NCI-H1930 (cell line): ENCODE results near the gene CYRIA.
A peak's percentile ranks its signal among the peaks of the same experiment; 100 is the strongest.

Experiments used
- DNase-seq, 2 experiments: peaks; one replicate each; lab custom pipeline; 2025; lab: John Stamatoyannopoulos, UW

CYRIA gene

GRCh38 chr2:16665748-16666448, at the start of gene CYRIA:
TSS of gene CYRIA (minus strand) at chr2:16665834. CDS start at chr2:16588119, 77,715 bp downstream.
- peak; percentile 4 to 36 for DNase-seq

- no peak for DNase-seq
These were observed 47.4 kb upstream of the CYRIA start for GRCh38 chr2:16713011-16713423.

GRCh38 chr2:16709769-16710168, 44.1 kb upstream of the CYRIA start:
- no peak for DNase-seq

GRCh38 chr2:16708173-16708572, 42.5 kb upstream of the CYRIA start:
- no peak for DNase-seq

- DNase-seq = no peak
These were observed 41.5 kb upstream of the CYRIA start for GRCh38 chr2:16707014-16707623.

GRCh38 chr2:16700551-16701259, 35.1 kb upstream of the CYRIA start:
- DNase-seq = no peak

GRCh38 chr2:16693854-16694253, 28.2 kb upstream of the CYRIA start:
- no peak for DNase-seq

GRCh38 chr2:16691261-16691660, 25.6 kb upstream of the CYRIA start:
- peak in 1 of 2 experiments; percentile 32 for DNase-seq

DNA sequence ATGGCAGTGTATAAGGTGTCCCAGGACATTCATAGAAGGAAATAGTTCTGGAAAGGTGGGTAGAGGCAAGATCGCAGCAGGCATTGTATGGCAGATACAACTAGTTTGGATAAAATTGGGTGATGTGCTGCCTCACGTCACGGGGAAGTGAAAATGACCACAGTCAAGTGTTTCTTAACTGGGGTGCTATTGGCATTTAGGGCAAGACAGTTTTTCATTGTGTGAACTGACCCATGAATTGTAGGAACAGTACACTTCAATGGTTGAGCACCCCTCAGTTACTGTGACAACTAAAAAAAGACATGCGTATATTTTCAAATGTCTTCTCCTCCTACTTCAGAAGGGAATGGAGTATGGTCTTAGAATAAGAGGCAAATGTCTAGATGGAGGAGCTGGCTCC, 22.3 kb upstream of the CYRIA start:
- DNase-seq = no peak

- DNase-seq = no peak
These were observed 21.6 kb upstream of the CYRIA start for GRCh38 chr2:16687222-16687621.

DNA sequence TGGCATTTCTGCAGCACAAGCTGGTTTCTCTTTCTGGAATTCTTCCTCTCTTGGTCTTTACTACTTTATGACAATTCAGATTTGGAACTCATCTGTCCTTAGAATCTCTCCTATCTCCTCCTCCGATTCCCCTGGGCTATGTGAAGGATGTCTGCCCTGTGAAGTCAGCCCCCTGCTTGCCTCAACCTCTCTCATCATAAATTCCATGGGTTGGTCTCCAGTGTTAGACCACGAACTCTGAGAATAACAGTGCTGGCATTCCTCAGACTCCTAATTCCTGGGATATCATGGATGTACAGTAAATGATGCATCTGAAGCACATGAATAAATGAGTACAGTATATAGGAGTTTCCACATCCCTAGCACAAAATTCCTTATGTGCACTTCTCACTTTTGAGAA, 21.0 kb upstream of the CYRIA start:
- DNase-seq = no peak

GRCh38 chr2:16685340-16685715, 19.7 kb upstream of the CYRIA start:
- no peak for DNase-seq

GRCh38 chr2:16684676-16685339, 19.2 kb upstream of the CYRIA start:
- no peak for DNase-seq

DNA sequence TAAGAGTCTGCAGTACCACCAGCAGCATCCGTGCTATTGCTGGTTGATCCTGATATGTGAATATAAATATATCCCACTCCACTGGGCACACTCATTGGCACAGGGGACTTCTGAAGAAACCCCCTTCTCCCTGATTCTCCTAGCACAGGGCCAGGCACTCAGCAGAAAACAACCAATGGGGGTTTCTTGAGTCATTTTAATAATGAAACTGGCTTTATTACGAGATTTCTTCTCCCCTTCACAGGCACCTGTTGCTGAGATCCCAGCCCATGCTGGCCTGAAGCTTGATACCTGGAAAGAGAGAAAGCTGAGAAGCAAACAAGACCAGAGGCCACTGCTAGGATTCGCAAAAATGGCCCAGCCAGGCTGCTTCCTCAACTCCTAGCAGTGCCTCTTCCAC, 17.9 kb upstream of the CYRIA start:
- DNase-seq = no peak

DNA sequence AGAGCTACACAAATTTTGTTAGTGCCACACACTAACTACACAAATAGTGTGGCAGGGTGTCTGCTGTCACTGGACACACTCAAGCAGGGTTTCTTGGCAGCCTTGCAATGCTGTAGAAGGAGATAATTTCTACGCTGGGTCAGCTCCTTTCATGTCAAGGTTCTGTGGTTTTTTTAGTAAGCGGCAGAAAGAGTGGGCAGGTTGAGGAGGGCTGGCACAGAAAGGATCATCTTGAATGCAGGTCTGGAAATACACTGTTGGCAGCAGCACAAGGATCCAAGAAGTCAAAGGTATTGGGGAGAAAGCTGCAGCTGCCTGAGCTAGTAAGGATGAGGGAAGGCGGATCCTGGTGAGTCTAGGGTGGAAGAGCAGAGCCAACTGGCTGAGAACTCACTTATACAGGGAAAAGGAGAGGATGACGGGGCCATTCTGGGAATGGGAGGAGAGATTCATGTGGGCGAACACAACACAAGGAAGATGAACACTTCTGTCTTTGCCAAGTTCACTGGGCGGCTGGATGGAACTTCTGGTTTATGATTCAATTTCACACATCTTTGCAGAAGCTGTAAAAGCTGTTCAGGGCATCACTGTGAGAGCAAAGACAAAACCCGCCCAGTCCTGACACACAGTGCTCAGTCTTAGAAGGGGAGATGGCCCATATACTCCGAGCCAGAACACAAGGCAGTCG, 16.9 kb upstream of the CYRIA start:
- DNase-seq = no peak

- no peak for DNase-seq
These were observed 15.1 kb upstream of the CYRIA start for GRCh38 chr2:16680781-16681180.

GRCh38 chr2:16680304-16680703, 14.7 kb upstream of the CYRIA start:
- DNase-seq = no peak

- DNase-seq = no peak
These were observed 13.3 kb upstream of the CYRIA start for GRCh38 chr2:16678964-16679363.

DNA sequence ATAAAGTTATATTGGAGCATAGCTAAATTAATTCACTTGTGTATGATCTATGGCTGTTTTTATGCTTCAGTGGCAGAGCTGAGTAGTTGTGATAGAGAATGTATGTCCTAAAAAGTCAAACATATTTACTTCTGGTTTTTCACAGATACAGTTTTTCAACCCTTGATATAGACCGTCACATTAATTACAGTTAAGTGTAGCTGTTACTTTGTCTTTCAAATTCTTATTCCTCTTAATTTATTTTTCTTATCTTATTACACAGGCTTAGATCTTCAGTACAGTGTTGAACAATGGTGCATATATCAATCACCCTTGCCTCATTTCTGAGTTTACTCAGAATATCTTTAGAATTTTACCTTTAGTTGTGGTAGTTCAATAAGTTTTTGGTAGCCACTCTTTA, 12.2 kb upstream of the CYRIA start:
- no peak for DNase-seq

GRCh38 chr2:16675781-16676180, 10.1 kb upstream of the CYRIA start:
- DNase-seq = no peak

GRCh38 chr2:16674154-16674553, 8.5 kb upstream of the CYRIA start:
- no peak for DNase-seq

DNA sequence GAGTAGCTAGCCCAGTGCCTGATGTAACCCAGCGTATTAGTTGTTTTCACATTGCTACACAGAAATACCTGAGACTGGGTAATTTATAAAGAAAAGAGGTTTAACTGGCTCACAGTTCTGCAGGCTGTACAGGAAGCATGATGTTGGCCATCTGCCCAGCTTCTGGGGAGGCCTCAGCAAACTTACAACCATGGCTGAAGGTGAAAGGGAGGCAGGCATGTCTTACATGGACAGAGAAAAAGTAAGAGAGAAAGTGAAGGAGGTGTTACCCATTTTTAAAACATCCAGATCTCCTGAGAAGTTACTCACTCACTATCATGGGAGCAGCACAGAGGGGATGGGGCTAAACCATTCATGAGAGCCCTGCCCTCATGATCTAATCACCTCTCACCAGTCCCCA, 6.1 kb upstream of the CYRIA start:
- DNase-seq = no peak
